ENCODE results near the gene ATP5F1E.

Gene ATP5F1E

GRCh38 chr20:59002874-59003399 is 29.2 kb downstream of the ATP5F1E start:
- H3K4me3 ChIP-seq (ENCODE audit: low read length) = no peak overlapping the region
- no peak for TF ChIP-seq ZNF274 (IDR thresholded peaks at IDR 0.05; ENCODE audit: low read depth, low read length)

- no peak overlapping the region for H3K4me3 ChIP-seq (ENCODE audit: low read length)
- no peak for TF ChIP-seq ZNF274 (IDR thresholded peaks at IDR 0.05; ENCODE audit: low read depth, low read length)
Observed at GRCh38 chr20:59002388-59002787, 29.7 kb downstream of the ATP5F1E start.

- no peak for TF ChIP-seq ZNF274 (IDR thresholded peaks at IDR 0.05; ENCODE audit: low read depth, low read length)
- no peak overlapping the region for H3K4me3 ChIP-seq (ENCODE audit: low read length)
Observed at GRCh38 chr20:59001449-59002171, 30.5 kb downstream of the ATP5F1E start.

- TF ChIP-seq ZNF274 (IDR thresholded peaks at IDR 0.05; ENCODE audit: low read depth, low read length) = no peak
Observed at GRCh38 chr20:59001068-59001448, 31.1 kb downstream of the ATP5F1E start.

GRCh38 chr20:59000326-59000725 is 31.8 kb downstream of the ATP5F1E start:
- TF ChIP-seq ZNF274 (IDR thresholded peaks at IDR 0.05; ENCODE audit: low read depth, low read length) = no peak
- no peak overlapping the region for H3K4me3 ChIP-seq (ENCODE audit: low read length)

More at GRCh38 chr20:59001068-59001448, 31.1 kb downstream of the ATP5F1E start:
- H3K4me3 ChIP-seq (ENCODE audit: low read length) = no peak overlapping the region

GRCh38 chr20:58998656-58999055 is 33.5 kb downstream of the ATP5F1E start:
- no peak for TF ChIP-seq ZNF274 (IDR thresholded peaks at IDR 0.05; ENCODE audit: low read depth, low read length)
- no peak overlapping the region for H3K4me3 ChIP-seq (ENCODE audit: low read length)

- H3K4me3 ChIP-seq (ENCODE audit: low read length) = no peak overlapping the region
- TF ChIP-seq ZNF274 (IDR thresholded peaks at IDR 0.05; ENCODE audit: low read depth, low read length) = no peak
Observed at GRCh38 chr20:58997141-58997770, 34.9 kb downstream of the ATP5F1E start.

GRCh38 chr20:58996226-58996611 is 35.9 kb downstream of the ATP5F1E start:
- TF ChIP-seq ZNF274 (IDR thresholded peaks at IDR 0.05; ENCODE audit: low read depth, low read length) = no peak
- H3K4me3 ChIP-seq (ENCODE audit: low read length) = no peak overlapping the region

- no peak for TF ChIP-seq ZNF274 (IDR thresholded peaks at IDR 0.05; ENCODE audit: low read depth, low read length)
- no peak overlapping the region for H3K4me3 ChIP-seq (ENCODE audit: low read length)
Observed at GRCh38 chr20:58995461-58996225, 36.5 kb downstream of the ATP5F1E start.

GRCh38 chr20:58994390-58995159 is 37.6 kb downstream of the ATP5F1E start:
- no peak for TF ChIP-seq ZNF274 (IDR thresholded peaks at IDR 0.05; ENCODE audit: low read depth, low read length)
- H3K4me3 ChIP-seq (ENCODE audit: low read length) = no peak overlapping the region

- no peak overlapping the region for H3K4me3 ChIP-seq (ENCODE audit: low read length)
- TF ChIP-seq ZNF274 (IDR thresholded peaks at IDR 0.05; ENCODE audit: low read depth, low read length) = no peak
Observed at GRCh38 chr20:58993332-58994248, 38.5 kb downstream of the ATP5F1E start.

GRCh38 chr20:58992911-58993310 is 39.2 kb downstream of the ATP5F1E start:
- H3K4me3 ChIP-seq (ENCODE audit: low read length) = no peak overlapping the region
- TF ChIP-seq ZNF274 (IDR thresholded peaks at IDR 0.05; ENCODE audit: low read depth, low read length) = no peak

GRCh38 chr20:58991715-58992114 is 40.4 kb downstream of the ATP5F1E start:
- H3K4me3 ChIP-seq (ENCODE audit: low read length) = no peak overlapping the region
- TF ChIP-seq ZNF274 (IDR thresholded peaks at IDR 0.05; ENCODE audit: low read depth, low read length) = no peak

All from GM08714 (cell line).